PFSK-1 (cell line): ENCODE data around the gene C1QL3.

ENCODE experiments used
- FOXP2 ChIP-seq: optimal IDR thresholded peaks from 2 replicates; pipeline ENCODE3; 2011; ENCODE audit warnings: borderline replicate concordance, control low read depth, inconsistent platforms; ENCODE audit not compliant: insufficient read depth; ENCODE audit errors: extremely low read length, extremely low read depth
- POLR2AphosphoS5 ChIP-seq: IDR thresholded peaks from 2 replicates; pipeline ENCODE4 v1.6.1; 2012; ENCODE audit warnings: low read depth, mild to moderate bottlenecking, control low read depth, low read length, moderate library complexity
- SIN3A ChIP-seq: IDR thresholded peaks from 2 replicates; pipeline ENCODE4 v1.6.1; 2012; ENCODE audit warnings: mild to moderate bottlenecking, low read length, moderate library complexity, borderline replicate concordance; ENCODE audit not compliant: insufficient read depth
- TAF1 ChIP-seq: IDR thresholded peaks from 2 replicates; pipeline ENCODE4 v1.6.1; 2012; ENCODE audit warnings: low read length, control low read depth, borderline replicate concordance; ENCODE audit not compliant: insufficient read depth
- TF ChIP-seq, protein P1 (sequence below), 2 experiments: IDR thresholded peaks; 2 replicates each; pipeline versions ENCODE4 v1.6.1 to v1.8.0; 2011 to 2012; ENCODE audit warnings: low read depth in 2 of 2, low read length in 2 of 2, control low read depth in 1 of 2, inconsistent platforms in 1 of 2, mild to moderate bottlenecking in 1 of 2, moderate library complexity in 1 of 2; ENCODE audit not compliant: insufficient read depth in 1 of 2

C1QL3 gene

GRCh38 chr10:16505161-16505560, 16.5 kb downstream of the C1QL3 start:
- no peak for TF ChIP-seq POLR2AphosphoS5
- TF ChIP-seq TAF1 = no peak
- no peak for TF ChIP-seq FOXP2
- no peak for TF ChIP-seq SIN3A
- TF ChIP-seq, protein P1, sequence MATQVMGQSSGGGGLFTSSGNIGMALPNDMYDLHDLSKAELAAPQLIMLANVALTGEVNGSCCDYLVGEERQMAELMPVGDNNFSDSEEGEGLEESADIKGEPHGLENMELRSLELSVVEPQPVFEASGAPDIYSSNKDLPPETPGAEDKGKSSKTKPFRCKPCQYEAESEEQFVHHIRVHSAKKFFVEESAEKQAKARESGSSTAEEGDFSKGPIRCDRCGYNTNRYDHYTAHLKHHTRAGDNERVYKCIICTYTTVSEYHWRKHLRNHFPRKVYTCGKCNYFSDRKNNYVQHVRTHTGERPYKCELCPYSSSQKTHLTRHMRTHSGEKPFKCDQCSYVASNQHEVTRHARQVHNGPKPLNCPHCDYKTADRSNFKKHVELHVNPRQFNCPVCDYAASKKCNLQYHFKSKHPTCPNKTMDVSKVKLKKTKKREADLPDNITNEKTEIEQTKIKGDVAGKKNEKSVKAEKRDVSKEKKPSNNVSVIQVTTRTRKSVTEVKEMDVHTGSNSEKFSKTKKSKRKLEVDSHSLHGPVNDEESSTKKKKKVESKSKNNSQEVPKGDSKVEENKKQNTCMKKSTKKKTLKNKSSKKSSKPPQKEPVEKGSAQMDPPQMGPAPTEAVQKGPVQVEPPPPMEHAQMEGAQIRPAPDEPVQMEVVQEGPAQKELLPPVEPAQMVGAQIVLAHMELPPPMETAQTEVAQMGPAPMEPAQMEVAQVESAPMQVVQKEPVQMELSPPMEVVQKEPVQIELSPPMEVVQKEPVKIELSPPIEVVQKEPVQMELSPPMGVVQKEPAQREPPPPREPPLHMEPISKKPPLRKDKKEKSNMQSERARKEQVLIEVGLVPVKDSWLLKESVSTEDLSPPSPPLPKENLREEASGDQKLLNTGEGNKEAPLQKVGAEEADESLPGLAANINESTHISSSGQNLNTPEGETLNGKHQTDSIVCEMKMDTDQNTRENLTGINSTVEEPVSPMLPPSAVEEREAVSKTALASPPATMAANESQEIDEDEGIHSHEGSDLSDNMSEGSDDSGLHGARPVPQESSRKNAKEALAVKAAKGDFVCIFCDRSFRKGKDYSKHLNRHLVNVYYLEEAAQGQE (IDR thresholded peaks at IDR 0.05; ENCODE audit: insufficient read depth in 1 of 2, low read depth in 2 of 2, low read length in 2 of 2) = no peak

DNA sequence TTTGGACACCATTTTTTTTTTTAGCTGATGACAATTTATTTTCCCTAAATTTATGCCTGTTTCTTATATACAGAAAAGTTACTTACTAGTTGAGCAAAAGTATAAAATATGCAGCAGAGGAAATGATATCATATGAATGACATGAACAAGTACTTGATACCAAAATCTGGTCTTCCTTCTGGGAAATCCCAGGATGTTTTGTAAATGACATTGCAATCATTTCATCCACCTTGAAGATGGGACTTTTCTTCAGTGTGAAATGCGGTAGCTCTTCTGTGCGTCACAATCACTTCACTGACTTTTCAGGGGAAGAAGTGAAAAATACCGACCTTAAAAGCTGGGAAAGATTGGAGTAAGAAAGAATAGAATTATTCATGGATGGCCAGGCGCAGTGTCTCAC, 23.8 kb downstream of the C1QL3 start:
- TF ChIP-seq, protein P1 (IDR thresholded peaks at IDR 0.05; ENCODE audit: insufficient read depth in 1 of 2, low read depth in 2 of 2, low read length in 2 of 2) = no peak
- no peak for TF ChIP-seq POLR2AphosphoS5
- no peak for TF ChIP-seq SIN3A
- no peak for TF ChIP-seq TAF1
- no peak for TF ChIP-seq FOXP2

GRCh38 chr10:16493884-16494536, 27.7 kb downstream of the C1QL3 start:
- TF ChIP-seq FOXP2 (no peak), POLR2AphosphoS5 (no peak), SIN3A (no peak), TAF1 (no peak)
- TF ChIP-seq, protein P1 (IDR thresholded peaks at IDR 0.05; ENCODE audit: insufficient read depth in 1 of 2, low read depth in 2 of 2, low read length in 2 of 2) = no peak

DNA sequence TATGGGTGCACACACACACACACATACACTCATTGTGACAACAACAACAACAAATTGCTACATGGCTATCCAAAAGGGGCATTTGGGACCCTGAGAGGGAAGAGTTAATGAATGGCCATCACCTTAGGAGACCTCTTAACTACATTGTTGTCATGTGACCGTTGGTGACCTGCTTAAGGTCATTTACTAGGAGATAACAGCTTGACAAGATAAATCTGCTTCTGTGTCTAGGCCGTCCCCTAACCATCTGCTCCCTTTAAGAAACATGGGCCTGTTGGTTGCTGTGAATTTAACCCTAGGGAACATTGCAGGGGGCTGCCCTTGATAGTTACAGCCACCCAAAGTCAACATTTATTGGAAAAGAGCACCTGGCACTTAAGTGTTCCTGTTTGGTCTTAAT, 29.7 kb downstream of the C1QL3 start:
- TF ChIP-seq POLR2AphosphoS5 = no peak
- no peak for TF ChIP-seq SIN3A
- no peak for TF ChIP-seq FOXP2
- no peak for TF ChIP-seq TAF1
- TF ChIP-seq, protein P1 (IDR thresholded peaks at IDR 0.05; ENCODE audit: insufficient read depth in 1 of 2, low read depth in 2 of 2, low read length in 2 of 2) = no peak

DNA sequence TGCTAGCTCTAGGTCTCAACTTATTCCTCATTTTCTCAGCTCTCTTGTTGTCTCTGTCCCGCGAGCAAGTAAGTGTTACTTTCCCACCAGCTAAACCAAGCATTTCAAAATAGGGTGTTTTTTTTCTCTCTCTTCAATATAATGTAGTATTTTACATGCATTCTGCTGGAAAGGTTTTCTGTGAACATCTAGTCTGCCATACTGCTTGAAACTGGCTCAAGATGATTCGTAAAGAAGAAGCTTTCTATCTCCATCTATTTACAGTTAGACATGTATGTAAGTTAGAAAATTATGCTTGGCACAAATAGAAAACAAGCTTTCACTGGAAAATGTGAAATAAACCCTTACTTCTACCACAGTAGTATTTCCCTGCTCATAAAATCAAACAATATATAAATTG, 31.2 kb downstream of the C1QL3 start:
- TF ChIP-seq SIN3A (no peak), POLR2AphosphoS5 (no peak), TAF1 (no peak), FOXP2 (no peak)
- TF ChIP-seq, protein P1 (IDR thresholded peaks at IDR 0.05; ENCODE audit: insufficient read depth in 1 of 2, low read depth in 2 of 2, low read length in 2 of 2) = no peak
